ENCODE measurements around the gene CACNG4.
A peak's percentile ranks its signal among the peaks of the same experiment; 100 is the strongest.

Gene CACNG4

DNA sequence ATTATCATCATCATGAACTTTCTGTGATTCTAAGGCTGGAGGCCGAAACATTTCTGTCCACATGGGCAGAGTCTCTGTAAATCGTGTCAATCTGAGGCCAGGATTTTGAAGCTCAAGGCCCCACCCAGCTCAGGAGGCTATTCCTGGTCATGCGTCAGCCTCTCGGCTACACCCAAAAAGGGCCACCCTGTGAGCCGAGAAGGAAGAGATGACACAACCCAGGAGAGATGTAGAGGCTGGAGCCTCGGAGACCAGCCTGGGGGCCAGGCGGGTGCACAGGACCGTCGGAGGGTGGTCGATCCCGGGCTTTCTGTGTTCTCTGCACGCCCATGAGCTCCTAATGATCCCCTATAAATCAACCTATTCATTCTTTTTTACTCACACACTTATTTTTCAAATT lies 78.8 kb downstream of the CACNG4 start:
- no peak for DNase-seq (ENCODE audit: low spot score)

- no peak for DNase-seq (ENCODE audit: low spot score)
These were observed 79.7 kb downstream of the CACNG4 start, which contains the start of gene CACNG1 for GRCh38 chr17:67044016-67044772. Gene CACNG1, plus strand, starts transcription at chr17:67044554. Its CDS starts 107 bp downstream, at chr17:67044661.

DNA sequence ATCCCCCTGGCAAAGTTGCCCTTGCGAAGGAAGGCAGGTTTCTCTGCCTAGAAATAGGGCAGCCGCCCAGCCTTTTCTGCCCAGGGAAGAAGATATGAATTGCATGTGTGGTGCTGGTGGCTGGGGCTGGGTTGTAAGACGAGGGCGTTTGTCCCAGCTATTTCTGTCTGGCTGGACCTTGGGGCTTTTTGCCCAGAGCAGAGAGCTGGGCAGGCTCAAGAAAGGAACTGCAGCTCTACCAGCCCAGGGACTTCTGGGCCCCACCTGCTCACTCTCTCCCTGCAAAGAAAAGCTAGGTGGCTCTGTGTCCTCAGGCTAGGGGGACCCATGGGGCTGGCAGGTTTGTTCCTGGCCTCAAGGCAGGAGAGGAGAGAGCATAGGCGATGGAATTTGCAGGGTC lies 80.4 kb downstream of the CACNG4 start:
- no peak for DNase-seq (ENCODE audit: low spot score)

- no peak for DNase-seq (ENCODE audit: low spot score)
These were observed 81.9 kb downstream of the CACNG4 start for GRCh38 chr17:67046398-67046797.

GRCh38 chr17:67047382-67047781 lies 82.9 kb downstream of the CACNG4 start:
- no peak for DNase-seq (ENCODE audit: low spot score)

DNA sequence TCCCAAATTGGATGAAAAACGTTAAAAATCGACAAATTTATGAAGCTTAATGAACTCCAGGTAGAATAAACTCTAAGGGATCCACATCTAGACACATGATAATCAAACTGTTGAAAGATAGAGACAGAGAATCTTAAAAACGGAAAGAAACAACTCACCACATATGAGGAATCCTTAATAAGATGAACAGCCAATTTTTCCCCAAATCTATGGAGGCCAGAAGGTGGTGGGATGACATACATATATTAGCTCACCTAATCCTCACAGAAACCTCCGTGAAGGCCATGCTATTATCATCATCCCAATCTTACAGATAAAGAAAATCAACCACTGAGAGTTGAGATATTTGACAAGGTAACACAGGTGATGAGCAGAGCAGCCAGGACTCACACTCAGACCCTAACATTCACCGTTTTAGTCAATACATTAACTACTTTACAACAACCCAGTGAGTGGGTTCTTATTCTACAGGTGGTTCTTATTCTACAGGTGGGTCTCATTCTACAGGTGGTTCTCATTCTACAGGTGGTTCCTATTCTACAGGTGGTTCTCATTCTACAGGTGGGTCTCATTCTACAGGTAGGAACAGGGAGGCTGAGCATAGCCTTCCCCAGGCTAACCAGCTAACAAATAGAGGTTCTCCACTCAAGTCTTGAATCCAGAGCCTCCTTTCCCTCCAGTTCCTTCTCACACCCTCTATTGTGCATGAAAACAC lies 84.7 kb downstream of the CACNG4 start:
- DNase-seq (ENCODE audit: low spot score), result no peak

DNA sequence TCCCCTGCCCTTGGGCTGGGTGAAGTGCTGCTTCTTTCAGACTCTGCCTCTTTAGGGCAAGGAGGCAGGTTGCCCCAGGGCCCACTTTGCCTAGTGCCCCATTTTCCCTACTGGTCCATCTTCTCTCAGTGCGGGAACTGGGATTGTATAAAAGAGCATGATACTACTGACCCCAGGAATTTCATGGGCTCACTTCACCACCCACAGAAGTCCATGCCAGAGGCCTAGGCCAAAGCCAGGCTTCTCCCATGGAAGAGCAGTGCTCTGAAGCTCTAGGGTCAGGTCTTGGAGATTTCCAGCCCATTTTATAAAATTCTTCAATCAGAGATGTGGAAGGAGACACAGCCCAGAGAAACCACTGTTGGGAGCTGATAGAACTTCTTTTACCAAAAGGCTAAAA lies 85.6 kb downstream of the CACNG4 start:
- no peak for DNase-seq (ENCODE audit: low spot score)

DNA sequence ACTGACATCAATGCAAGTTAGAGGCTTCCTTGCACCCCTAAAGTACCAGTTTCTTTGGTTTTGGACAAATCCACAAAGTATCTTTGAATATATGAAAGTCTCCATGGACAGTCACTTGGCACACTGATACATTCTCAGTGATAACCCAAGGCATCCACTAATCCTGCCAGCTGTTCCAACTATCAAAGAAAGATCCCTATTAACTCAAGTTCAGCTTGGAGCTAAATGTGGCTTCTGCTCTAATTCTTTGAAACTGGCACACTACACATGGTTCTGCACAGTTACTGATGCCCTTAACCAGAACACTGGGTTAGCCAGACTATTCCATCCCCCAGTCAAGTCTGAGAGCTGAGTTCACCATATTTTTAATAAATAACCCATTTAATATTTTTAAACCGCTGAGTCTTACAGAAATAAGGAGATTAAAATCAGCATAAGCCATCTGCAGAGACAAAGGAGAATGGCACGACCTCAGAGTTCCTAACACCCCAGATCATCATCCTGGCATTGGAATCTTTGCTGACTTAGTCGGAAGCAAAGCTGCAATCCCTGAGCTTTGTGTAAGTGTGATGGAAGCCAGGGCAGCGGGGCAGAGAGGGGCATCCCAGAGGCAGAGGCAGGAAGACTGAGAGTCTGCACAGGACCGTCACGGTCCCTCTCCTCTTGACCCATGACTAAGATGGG lies 86.1 kb downstream of the CACNG4 start:
- no peak for DNase-seq (ENCODE audit: low spot score)

DNA sequence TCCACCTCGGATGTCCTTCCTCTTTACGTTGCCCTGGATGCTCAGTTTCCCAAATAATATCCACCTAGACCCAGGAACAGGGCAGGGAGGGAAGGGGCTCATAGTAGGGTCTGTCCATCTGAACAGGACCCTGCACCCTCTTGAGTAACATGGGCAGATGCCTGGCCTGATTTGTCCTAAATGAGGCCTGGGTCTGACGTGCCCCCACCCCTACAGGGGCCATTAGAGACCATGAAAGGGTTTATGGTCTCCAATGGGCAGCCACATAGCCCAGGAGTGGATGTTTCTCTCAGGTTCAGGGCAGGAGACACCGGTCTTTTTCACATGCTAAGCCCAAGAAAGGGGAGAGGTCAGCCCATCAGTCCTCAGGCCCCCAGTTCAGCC lies 86.6 kb downstream of the CACNG4 start:
- DNase-seq (ENCODE audit: low spot score), result no peak

DNA sequence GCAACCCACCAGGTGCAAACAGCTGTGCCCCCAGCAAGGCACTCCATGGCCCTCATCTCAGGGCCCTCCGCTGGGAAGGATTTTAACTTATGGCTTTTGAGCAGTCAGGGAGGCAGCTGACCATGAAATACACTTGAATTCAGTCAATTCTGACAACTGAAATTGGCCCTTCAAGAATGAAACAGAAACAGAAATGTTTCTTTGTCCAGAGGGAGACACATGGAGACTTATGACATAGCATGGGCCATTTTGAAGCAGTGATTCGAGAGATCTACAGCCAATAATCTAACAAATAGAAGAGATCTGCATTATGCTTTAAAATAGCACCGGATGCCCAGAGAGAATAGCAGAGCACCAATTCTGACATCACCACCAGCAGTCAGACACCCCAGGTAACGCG lies 87.3 kb downstream of the CACNG4 start:
- DNase-seq (ENCODE audit: low spot score), result no peak

GRCh38 chr17:67052720-67053437 lies 88.4 kb downstream of the CACNG4 start:
- DNase-seq (ENCODE audit: low spot score), result peak; percentile 36

- DNase-seq (ENCODE audit: low spot score), result peak; percentile 44
These were observed 89.0 kb downstream of the CACNG4 start for GRCh38 chr17:67053438-67054000.

GRCh38 chr17:67054011-67054591 lies 89.6 kb downstream of the CACNG4 start:
- peak; percentile 42 for DNase-seq (ENCODE audit: low spot score)

DNA sequence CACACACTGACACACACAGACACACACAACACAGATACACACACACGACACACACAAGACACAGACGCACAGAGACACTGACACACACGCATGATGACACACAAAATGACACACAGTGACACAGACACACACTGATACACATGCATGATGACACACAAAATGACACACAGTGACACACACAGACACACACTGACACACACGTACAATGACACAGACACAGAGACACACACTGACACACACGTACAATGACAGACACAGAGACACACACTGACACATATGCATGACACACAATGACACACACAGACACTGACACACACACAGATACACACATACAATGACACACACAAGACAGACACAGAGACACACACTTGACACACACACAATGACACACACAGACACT lies 90.1 kb downstream of the CACNG4 start:
- DNase-seq (ENCODE audit: low spot score), result no peak

DNA sequence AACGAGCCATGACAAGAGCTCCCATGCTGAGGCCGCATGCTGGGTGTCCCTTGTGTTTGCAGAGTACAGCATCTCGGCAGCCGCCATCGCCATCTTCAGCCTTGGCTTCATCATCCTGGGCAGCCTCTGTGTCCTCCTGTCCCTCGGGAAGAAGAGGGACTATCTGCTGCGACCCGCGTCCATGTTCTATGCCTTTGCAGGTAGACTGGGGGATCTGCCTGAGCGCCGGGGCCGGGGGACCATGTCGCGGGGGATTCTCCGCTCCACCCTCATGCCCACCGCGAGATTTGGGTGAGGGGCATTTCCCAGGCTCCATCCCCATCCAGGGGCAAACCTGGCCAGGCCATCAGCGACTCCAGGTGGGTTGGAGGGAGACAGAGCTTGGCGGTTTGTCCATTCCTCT lies 90.5 kb downstream of the CACNG4 start:
- peak; percentile 50 for DNase-seq (ENCODE audit: low spot score)

DNA sequence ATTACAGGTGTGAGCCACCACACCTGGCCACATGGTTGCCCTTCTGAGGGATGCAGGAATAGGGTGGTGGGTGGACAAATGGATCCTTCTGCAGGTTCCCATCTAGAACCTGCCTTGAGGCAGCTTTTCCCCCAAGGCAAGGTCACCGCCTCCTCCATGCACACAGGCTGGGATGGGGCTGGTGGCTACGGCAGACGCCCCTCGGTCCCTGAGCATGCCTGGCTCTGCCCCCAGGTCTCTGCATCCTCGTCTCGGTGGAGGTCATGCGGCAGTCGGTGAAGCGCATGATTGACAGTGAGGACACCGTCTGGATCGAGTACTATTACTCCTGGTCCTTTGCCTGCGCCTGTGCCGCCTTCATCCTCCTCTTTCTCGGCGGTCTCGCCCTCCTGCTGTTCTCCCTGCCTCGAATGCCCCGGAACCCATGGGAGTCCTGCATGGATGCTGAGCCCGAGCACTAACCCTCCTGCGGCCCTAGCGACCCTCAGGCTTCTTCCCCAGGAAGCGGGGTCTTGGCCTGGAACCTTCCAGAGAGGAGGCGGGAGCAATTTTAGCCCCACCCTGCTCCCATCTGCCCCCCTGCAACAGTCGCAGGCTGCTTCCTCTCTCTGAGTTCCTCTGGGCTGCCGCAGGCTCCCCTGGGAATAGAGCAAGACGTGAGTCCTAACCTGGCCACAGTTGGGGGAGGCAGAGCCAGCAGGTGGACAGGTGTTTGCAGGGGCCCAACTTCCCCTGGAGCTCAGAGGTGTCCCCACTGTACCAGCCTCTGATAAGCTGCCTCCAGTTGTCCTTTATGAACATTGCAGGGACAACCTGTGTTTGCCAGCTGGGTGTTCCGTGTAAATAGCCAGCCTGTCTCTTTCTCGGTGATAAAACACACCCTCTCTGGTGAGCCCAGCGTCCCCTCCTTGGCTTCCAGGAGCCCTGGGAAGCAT lies 91.6 kb downstream of the CACNG4 start:
- DNase-seq (ENCODE audit: low spot score), result peak; percentile 46

DNA sequence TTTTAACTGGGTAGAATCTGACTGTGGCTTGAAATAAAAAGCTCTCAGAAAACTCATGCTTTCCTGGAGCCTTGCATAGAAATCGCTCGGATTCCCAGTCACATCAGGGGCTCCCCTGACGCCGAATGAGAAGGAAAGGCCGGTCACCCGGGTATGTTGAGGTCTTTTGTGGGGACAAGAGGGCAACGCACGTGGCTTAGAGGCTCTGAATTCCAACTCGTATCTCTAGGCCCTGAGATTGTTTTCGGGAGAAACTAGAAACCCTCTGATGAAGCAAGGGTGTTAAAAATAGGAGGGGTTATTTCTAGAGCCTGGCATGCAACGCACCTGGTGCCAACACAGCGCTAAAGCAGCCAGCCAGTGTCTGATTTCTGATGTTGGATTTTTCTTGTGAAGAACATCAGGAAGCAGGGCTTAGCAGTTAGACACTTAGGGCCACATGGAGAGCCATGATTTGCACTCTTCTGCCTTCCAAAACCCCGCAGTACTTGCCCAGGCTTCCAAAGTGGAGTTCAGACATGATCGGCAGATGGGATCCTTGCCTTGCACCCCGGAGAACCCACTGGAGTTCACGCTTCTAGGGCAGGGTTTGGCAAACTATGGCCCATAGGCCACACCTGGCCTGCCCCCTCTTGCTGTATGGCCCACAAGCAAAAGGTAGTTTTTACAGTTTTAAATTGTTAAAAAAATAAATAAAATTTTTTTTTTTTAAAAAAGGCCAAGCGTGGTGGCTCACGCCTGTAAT lies 92.4 kb downstream of the CACNG4 start:
- DNase-seq (ENCODE audit: low spot score), result peak; percentile 41

GRCh38 chr17:67058036-67058435 lies 93.5 kb downstream of the CACNG4 start:
- DNase-seq (ENCODE audit: low spot score), result no peak

GRCh38 chr17:67059372-67059771 lies 94.9 kb downstream of the CACNG4 start:
- no peak for DNase-seq (ENCODE audit: low spot score)

DNA sequence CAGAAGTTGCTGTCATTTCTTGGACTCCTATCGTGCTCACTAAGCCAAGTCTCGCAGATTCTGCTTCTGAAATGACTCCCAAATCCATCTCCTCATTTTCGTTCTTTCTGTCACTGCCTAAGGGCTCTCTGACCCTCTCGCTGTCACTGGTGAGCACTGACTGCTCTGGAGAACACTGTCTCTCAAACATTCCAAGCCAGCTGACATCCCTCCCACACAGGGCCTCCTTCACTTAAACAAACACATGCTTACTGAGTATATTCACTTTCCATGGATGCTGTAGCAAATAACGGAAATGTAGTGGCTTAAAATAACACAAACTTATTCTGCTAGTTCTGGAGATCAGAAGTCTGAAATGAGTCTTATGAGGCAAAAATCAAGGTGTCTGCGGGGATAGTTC lies 98.6 kb downstream of the CACNG4 start:
- no peak for DNase-seq (ENCODE audit: low spot score)

Data from ecto neural progenitor cell (in vitro differentiated cells).